ENCODE results near the gene EFHC1.

The EFHC1 gene

DNA sequence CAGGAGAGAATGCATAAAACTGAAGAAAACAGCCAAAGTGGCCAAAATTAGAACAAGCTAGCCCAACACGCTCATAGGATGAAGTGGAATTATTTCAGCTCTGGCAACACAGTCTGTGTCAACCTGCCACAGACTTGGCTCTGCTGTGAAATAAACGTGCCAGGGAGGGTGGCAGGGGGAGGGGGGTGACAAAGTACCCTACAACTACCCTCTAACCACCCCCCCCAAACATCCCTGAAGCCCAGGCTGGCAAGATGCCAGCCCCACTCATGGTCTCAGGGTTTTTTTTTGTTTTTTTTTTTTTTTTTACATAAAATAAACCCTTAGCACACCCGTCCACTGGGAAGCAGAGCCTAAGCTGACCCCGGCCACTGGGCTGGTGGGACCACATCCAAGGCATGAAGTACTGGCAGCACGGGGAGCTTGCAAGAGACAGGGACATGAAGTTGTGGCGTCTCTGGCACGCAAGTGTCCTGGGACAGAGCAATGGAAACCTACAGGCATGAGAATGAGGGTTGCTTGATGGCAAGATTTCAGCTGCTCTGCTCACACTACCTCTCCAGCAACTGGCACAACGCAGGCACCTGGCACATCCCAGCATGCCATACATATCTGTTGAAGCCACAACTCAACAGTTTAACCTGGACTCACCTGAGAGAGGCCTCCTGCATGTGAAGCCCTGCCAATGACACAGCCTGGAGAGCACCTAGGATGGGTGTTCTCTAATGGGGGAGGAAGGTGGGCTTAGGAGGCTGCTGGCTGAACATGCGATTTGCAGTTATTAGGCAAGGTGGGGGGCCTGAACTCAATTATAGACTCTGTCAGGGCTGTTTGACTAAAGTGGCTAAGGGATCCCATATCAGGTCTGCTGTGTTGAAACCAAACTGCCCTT, 80.3 kb downstream of the EFHC1 start:
- in situ Hi-C loops (cut with MboI; ENCODE audit: low sequenced_read_pairs): no loop called here

DNA sequence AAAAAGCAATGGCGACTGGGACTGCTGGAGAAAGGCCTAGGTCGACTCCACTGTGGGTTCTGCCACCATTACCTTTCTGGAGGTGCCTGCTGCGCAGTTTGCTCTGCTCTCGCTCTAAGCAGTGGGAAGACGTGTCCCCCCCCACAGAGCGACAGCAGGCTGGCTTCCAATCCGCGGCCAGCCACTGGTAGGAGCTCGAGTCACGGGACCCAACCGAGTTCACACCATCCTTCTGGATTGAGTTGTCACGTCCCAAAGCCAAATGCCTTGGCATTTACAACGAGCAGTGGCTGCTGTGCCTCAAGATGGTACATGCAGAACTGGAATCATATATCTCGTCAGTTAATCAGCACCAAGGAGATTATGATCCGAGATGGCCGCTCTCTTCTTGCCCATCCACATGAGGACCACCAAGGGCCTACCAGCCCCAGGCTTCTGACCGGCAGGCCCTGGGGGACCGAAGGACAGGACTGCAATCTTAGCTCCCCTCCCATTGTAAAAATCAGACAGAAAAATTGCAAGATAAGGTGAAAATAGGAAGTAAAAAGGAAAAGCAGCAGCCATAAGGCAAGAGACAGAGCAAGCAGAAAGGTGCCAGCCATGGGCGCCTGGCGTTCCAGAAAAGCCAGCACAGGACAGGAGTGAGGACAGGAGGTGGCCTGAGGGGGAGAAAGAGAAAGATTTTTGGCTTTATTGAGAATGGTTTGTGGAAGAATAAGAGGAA, 82.3 kb downstream of the EFHC1 start:
- in situ Hi-C loops (cut with MboI; ENCODE audit: low sequenced_read_pairs): no loop called here

DNA sequence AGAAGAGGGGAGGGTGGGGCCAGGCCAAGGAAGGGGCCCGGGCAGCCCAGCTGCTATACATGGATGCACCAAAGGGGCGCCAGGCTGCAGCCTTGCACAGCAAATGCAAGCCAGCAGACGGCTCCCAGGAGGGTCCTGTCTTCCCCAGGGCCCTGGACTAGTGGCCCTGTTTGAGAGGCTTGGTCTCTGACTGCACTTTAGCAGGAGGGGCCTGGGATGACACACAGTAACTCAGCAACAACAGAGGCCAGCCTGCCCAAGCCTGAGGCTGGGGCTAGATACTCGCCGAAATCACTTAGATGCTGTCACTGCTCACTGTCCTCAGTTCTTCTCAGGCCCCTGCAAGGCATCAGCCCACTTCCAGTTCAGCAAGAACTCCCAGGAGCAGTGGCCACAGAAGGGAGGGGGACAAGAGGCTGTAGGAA, 83.2 kb downstream of the EFHC1 start:
- in situ Hi-C loops (cut with MboI; ENCODE audit: low sequenced_read_pairs): no loop called here

DNA sequence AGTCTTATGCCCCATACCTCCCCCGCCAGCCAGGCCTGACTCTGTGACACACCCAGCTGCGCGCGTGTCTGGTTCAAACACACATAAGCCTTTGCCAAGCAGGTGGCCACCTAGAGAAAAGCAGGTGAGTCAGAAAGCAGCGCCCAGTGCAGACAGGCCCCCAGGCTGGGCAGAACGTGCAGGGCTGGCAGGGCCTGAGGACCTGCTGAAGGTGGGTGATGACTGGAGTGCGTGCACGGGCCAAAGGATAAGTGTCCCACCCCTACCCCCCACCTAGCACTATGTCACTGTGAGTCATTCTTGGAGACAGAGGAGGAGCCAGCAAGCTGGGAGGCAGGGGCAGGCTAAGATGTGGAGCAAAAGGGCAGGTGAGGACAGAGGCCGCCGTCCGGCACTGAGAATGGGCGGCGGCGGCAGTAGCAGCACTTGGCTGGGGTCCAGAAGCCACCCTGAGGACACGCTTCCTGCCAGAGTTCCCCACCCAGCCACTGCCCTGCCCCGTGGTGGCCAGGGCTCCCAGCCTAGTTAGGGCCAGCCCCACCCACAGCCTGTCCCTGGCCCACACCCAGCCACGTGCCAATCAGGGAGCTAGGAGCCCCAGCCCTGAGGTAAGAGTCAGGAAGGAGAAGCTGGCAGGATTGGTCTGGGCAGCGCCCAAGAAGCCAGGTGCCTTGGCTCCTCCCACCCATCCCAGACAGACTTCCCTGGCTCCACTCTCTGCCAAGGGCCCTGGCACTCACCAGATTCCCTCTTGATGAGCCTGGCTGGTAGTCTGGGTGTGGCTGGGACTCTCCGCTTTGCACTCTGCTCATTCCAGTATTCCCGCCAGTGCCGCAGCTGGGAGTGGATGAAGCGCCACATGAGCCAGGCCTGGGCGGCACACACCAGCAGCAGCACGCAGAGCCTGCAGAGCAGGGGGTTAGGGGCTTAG, 84.0 kb downstream of the EFHC1 start:
- in situ Hi-C loops (cut with MboI; ENCODE audit: low sequenced_read_pairs): no loop called here

DNA sequence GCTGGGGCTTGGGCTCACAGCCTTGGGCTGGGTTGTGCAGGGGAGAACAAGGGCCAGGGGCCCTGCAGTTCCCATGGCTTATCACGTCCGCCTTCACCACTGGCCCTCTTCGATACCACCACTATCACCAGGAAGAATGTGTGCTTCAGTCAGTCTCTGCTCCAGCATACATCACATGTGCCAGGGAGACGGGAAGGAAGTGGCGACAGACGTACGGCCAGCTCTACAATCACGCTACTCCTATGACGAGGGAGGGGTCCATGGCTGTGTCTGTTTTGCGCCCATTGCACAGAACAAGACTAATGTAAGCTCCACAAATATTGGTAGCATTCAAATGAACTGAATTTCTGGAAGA, 84.6 kb downstream of the EFHC1 start:
- in situ Hi-C loops (cut with MboI; ENCODE audit: low sequenced_read_pairs): no loop called here

DNA sequence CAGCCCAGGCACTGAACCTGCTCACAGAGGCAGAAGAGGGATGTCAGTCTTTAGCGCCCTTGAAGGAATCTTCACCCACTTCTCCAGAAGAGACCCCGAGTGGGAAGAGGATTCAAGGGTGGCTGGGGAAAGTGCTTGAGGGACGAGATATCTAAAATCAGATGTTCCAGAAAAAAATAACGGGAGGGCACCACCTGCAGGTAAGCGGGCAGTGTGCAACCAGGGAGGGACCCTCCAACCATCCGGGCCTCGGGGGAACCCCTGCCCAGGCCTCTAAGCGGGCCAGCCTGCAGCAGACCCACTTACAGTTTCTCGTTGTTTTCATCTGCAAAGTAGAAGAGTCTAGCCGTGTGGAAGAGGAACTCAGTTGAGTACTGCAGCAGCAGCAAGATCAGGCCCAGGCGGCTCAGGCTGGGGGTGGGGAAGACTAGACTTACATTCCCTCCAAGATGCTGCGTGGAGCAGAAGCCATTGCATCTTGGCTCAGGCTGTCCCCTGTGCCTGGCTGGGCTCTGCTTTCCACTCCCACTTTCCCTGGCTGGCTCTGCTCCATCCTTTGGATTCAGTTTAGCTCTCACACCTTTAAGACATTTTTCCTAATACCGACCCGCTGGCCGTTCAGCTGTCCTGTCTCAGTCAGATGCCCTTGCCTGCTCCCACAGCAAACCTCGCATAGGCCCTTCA, 85.7 kb downstream of the EFHC1 start:
- in situ Hi-C loops (cut with MboI; ENCODE audit: low sequenced_read_pairs): no loop called here

DNA sequence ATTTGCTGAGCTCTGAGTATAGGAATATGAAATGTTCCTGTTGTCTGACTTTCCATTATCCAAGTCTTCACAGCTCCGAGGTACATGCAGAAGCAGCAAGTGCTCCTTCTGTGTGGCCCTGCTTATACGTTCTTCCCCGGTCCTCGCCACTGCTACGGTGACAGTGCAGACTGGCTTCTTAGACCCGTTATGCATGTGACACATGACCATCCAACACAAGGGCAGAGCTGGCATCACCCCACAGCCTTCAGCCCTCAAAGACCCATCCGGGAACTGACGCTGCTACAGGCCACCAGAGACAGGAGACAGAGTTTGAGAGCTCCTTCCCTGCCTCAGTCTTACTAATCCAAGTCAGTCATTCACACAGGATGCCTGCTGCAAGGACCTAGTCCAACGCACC, 86.3 kb downstream of the EFHC1 start:
- in situ Hi-C loops (cut with MboI; ENCODE audit: low sequenced_read_pairs): no loop called here

DNA sequence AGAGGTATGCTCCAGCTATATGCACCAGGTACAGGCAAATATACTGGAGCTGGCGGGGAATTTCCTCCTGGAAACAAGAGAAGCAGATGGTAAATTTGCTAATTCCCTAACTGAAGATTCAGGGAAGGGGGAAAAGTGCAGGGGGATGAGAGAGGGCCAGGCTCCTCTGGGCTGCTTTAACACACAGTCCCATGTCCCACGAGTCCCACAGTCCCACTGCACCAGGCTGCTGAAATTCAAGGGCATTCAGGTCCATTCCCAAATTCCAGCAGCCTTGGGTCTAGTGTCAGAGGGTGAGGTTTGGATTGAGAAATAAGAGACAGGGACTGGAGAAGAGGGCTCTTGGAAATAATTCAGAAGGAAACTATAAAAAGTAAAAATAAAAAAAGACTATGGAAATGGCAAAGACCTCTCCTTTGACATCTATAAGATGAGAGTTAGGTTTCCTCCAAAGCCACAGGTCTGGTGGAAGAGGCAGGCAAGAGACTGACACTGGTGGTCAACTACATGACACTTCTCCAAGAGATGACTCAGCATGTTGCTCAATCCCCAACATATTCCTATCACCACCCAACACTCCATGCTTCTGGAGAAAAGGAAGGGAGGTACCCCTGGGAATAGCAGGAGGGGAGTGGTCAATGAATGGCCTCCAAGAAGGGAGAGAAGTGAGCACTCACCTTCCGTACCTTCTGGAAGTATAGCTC, 87.6 kb downstream of the EFHC1 start:
- in situ Hi-C loops (cut with MboI; ENCODE audit: low sequenced_read_pairs): no loop called here

DNA sequence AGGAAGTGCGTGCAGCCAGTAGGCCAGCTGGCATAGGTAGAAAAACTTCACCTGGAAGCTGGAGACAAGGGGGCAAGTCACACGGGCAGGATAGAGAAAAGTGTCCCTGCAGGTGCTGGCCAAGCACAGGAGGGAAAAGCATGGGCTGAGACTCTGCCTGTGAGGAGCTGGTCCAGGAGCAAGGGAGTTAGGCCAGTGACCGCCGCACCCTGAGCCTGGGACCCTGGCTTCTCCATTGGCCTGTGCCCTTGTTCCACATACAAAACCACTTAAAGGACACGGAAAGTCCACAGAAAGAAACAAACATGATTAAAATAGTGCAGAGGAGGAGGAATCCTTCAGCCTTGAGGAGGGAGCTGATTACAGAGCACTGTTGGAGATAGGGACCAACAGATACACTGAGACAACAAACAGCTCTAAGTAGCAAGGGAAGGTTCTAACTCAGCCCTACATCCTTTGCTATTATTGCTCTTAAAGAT, 88.2 kb downstream of the EFHC1 start:
- in situ Hi-C loops (cut with MboI; ENCODE audit: low sequenced_read_pairs): no loop called here

DNA sequence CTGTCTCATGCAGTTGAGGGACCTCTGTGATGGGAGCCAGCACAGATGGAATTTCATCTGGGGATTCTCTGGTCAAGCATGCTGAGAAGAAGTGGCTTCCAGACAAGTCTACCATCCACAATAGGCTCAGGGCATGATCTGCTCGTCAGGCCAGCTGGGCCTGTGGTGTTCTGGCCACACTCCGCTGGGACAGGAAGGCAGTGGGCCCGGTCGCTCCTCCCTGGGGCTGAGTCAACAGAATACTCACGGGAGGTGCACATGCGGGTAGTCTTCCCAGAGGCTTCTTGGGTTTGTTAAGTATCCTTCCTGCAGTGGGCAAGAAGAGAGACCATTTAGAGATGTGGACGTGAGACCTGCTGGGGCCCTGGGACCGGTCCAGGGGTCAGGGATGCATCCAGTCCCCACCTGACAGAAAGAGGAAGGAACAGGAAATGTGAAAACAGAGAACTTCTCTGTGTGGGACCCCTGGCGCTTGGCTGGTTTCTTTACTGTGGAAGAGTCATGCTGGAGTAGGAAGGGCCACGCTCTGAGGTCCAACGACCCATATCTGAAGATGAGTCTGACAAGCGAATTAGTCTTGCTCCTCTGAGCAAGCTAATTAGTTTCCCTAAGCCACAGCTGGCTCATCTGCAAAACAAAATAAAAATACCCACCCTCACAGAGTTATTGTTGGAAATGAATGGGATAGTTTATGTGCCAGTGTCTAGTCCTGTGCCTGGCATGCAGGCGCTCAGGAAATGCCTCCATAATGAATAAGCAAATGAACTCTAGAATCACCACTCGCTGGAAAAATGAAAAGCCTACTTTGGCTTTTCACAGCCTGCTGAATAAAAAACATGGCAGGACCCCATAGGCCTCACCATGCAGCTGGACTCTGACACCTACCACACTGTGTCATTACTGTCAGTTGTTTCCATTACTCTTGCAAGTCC, 89.4 kb downstream of the EFHC1 start:
- in situ Hi-C loops (cut with MboI; ENCODE audit: low sequenced_read_pairs): no loop called here

DNA sequence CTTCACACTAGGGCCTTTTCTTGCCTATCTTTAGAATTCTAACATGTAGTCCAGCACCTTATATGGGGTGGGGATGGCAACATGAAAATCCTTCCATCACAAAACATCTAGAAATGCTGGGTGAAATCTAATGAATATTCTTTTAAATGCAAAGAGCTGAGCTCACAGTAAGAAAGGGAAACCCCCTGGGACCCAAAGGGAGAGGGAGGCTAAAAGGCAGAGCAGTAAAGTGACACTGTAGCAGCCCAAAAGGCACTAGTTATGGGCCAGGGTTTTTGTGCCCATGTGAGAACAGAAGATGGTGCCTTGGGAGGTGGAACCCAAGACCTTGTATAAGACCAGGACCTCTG, 90.0 kb downstream of the EFHC1 start:
- in situ Hi-C loops (cut with MboI; ENCODE audit: low sequenced_read_pairs): no loop called here

DNA sequence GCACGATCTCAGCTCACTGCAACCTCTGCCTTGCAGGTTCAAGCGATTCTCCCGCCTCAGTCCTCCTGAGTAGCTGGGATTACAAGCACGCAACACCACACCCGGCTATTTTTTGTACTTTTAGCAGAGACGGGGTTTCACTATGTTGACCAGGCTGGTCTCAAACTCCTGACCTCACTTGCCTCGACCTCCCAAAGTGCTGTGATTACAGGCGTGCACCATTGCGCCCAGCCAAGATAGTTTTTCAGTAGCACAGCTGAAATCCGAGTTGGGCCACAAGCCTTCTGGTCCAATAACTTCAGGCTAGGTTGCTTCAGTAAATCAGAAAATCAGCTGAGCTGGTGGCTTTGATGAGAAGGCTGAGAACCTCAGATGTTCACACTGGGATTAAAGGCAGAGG, 91.0 kb downstream of the EFHC1 start:
- in situ Hi-C loops (cut with MboI; ENCODE audit: low sequenced_read_pairs): no loop called here

DNA sequence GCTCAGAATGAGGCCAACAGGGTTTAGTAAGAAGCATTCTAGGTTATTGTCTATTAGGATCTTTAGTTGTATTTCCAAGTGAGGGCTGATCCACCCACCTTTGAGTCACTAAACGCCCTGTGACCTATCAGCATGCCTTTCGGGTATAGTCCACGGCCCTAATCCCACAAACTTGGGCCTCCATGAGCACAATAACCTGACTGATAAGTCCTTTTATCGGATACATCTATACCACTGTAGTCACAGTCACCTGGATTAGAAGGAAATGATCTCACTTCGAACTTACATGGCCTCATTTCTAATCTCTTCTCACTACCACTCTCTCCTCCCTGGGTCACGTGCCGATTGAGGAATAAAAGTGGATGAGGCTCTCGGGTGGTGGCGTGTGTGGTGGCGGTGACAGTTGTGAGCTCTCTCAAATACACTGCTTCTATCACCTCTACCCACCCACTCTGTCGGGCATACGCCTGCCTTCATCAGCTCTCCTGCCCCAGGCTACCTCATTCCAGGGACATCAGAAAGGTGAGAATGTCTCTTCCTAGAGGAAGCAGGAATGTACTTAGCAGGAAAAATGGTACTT, 91.5 kb downstream of the EFHC1 start:
- in situ Hi-C loops (cut with MboI; ENCODE audit: low sequenced_read_pairs): no loop called here

DNA sequence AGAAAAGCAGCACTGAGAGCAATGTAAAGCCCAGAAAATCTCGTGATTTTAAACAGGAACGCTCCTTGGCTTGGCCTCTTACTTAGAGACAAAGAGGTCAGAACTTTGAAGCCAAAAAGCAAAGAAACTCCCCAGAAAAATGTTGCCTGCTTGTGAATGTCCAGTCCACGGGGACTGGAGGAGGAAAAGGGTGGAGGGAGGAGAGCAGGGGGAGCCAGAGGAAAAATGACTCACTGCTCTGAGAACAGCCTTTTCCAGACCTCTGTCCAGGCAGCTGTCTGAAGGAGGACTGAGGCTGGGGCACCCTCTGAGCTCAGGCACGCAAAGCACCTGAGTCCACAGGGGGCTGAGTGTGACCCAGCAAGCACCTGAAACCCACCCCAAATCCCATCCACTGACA, 92.1 kb downstream of the EFHC1 start:
- in situ Hi-C loops (cut with MboI; ENCODE audit: low sequenced_read_pairs): no loop called here

DNA sequence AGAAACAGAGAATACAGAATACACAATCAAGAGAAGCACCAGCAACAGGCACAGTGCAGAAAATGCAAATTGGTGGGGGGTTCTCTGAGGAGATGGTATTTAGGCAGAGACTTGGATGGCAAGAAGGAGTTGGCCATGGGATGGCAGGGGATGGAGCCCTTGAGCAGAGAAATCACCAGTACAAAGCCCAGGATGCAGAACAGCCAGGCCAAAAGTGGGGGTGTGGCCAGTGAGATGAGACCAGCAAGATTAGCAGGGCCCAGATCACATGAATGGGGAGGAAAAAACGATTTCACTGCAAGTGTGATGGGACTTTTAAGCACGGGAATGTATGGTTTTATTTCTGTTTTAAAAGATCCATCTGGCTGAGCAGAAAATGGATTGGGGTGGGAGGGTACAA, 93.3 kb downstream of the EFHC1 start:
- in situ Hi-C loops (cut with MboI; ENCODE audit: low sequenced_read_pairs): no loop called here

DNA sequence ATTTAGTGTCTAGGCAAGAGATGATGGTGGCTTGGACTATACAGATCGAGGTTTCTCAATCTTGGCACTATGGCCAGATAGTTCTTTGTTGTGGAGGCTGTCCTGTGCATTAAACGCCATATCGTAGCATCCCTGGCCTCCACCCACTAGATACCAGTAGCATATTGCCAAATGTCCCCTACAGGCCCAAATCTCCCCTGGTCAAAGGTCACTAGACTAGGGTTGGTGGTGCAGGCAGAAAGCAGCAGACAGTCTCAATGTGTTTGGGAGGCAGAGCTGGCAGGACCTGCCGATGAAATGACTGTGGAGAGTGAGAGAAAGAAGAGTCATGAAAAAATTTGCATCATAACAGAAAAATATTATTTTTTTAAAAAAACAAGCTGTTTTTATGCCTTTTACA, 93.8 kb downstream of the EFHC1 start:
- in situ Hi-C loops (cut with MboI; ENCODE audit: low sequenced_read_pairs): no loop called here

DNA sequence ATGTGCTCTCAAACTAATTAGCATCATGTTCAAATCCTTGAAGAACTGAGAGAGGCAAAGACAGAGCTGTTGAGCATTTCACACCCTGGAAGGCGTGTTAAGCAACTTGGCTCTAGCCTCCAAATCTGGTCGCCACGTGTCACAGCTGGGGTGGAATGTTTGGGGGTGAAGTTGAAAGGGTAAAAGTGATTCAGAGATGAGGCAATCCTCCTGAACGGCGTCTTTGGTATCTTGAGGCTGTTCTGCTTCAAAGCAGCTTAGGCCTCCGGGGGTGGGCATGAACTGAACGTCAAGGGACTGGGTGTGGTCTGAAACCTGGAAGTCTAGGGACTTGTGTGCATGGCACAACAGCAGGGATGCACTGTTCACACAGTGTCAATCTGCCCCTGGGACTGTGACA, 94.4 kb downstream of the EFHC1 start:
- in situ Hi-C loops (cut with MboI; ENCODE audit: low sequenced_read_pairs): no loop called here

DNA sequence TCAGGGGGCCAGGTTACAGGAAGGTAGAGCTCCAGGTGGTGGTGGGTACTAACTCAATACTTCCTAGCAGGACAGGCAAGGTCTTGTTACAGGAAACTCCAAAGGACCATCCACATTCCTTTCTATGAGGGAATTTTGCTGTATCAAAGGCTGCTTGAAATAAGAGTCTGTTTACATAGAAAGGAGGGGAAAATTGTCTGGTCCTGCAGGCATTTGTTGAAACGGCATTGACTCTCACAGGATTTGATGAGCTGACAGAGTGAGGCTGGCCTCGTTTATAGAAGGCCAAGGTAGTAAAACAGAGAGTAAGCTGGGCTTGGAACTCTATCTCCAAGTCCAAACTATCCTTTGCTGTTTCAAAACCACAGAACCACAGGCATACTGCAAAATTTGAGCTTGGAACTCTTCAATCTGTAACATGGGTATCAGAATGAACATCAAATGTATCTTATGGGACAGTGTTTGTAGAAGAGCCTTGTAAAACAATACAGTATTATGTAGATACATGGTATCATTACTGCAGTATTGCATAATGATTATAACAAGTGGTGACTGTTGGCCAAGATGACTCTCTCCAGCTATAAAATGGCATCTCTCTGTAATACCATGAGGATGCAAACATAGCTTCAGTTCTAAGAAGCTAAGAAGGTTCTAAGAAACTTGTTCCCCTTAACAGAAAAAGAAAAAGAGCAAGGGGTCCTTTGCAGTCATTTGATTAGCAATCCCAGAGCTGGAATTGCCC, 95.2 kb downstream of the EFHC1 start:
- in situ Hi-C loops (cut with MboI; ENCODE audit: low sequenced_read_pairs): no loop called here
